ENCODE results near the gene AKR1E2.

DNA sequence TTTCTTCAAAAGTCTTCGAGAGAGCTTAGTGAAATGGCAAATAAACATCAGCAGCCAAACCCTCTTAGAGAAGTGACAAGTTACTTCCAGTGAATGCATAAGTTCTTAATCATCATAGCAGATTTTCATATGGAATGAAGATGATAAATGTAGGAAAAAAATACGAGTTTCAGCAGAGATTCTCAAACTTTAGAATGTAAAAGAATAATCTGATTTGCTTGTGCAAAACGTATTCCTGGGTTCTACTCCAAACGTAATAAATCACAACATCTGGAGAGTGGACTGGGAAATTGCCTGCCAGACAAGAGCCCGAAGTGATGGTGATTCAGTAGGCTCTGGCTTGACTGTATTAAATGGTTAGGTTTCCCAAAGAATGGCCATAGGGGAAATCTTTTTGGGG lies 62.2 kb downstream of the AKR1E2 start:
- TF ChIP-seq BHLHE40 (IDR thresholded peaks at IDR 0.05; ENCODE audit: borderline replicate concordance): no peak
- no peak for TF ChIP-seq FOXA1 (IDR thresholded peaks at IDR 0.05)
- TF ChIP-seq CTBP1 (IDR thresholded peaks at IDR 0.05; ENCODE audit: borderline replicate concordance): no peak
- no peak for TF ChIP-seq L3MBTL2 (conservative IDR thresholded peaks at IDR 0.05)
- no peak for TF ChIP-seq TARDBP (IDR thresholded peaks at IDR 0.05)
- no peak for TF ChIP-seq LEF1 (IDR thresholded peaks at IDR 0.05; ENCODE audit: borderline replicate concordance)
- TF ChIP-seq, protein P1, sequence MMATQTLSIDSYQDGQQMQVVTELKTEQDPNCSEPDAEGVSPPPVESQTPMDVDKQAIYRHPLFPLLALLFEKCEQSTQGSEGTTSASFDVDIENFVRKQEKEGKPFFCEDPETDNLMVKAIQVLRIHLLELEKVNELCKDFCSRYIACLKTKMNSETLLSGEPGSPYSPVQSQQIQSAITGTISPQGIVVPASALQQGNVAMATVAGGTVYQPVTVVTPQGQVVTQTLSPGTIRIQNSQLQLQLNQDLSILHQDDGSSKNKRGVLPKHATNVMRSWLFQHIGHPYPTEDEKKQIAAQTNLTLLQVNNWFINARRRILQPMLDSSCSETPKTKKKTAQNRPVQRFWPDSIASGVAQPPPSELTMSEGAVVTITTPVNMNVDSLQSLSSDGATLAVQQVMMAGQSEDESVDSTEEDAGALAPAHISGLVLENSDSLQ (IDR thresholded peaks at IDR 0.05): no peak
- no peak for TF ChIP-seq NFRKB (IDR thresholded peaks at IDR 0.05)
- TF ChIP-seq FOXM1 (IDR thresholded peaks at IDR 0.05; ENCODE audit: borderline replicate concordance): no peak
- TF ChIP-seq SP1 (IDR thresholded peaks at IDR 0.05): no peak

All from HEK293T (cell line).